Cardiac fibroblast (primary cell): ENCODE measurements around the gene TMEM9.

Experiments used
- DNase-seq, 2 donors: peaks; one replicate each; pipeline versions ENCODE4 v3.0.0 to v3.0.0-alpha.2; 2010; ENCODE audit warnings: low read depth in 2 of 2
- H3K4me3 ChIP-seq, 2 donors: replicated peaks in 1 of 2; 1 replicate in 1 of 2; 2 replicates in 1 of 2; pipeline ENCODE4 v1.5.1; 2011; ENCODE audit warnings: low read depth in 2 of 2, low read length in 2 of 2, mild to moderate bottlenecking in 2 of 2, moderate library complexity in 1 of 2
- TF ChIP-seq, protein P1 (sequence below): IDR thresholded peaks from one replicate; pipeline ENCODE4 v1.5.1; 2011; ENCODE audit warnings: low read depth, mild to moderate bottlenecking, low read length, inconsistent platforms

TMEM9 gene

DNA sequence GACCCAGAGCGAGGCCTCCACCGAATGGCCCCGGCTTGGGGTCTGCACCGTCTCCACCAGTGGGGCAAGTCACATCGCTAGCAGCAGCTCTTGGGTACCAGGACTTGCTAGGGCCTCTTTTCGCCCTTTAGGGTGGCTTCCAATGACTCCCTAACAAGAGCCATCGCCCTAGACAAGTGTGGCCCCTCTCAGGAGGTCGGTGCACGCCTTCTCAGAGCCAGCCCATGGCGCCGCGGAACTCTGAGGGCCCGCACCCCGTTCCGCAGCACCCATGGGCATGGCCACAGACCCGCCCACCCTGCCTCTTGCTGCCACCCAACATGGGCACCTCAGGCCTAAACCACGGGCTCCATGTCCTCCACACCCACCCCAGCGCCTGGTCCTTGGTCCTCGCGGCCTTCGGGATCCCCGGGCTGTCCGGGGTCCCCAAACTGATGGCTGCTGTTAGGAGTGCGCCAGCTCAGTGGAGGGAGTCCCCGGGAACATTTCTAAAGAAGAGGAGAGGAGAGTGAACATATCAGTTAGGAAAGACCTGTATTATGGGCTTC lies 38.8 kb downstream of the TMEM9 start:
- TF ChIP-seq, protein P1, sequence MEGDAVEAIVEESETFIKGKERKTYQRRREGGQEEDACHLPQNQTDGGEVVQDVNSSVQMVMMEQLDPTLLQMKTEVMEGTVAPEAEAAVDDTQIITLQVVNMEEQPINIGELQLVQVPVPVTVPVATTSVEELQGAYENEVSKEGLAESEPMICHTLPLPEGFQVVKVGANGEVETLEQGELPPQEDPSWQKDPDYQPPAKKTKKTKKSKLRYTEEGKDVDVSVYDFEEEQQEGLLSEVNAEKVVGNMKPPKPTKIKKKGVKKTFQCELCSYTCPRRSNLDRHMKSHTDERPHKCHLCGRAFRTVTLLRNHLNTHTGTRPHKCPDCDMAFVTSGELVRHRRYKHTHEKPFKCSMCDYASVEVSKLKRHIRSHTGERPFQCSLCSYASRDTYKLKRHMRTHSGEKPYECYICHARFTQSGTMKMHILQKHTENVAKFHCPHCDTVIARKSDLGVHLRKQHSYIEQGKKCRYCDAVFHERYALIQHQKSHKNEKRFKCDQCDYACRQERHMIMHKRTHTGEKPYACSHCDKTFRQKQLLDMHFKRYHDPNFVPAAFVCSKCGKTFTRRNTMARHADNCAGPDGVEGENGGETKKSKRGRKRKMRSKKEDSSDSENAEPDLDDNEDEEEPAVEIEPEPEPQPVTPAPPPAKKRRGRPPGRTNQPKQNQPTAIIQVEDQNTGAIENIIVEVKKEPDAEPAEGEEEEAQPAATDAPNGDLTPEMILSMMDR = no peak
- DNase-seq = no peak
- no peak overlapping the region for H3K4me3 ChIP-seq

DNA sequence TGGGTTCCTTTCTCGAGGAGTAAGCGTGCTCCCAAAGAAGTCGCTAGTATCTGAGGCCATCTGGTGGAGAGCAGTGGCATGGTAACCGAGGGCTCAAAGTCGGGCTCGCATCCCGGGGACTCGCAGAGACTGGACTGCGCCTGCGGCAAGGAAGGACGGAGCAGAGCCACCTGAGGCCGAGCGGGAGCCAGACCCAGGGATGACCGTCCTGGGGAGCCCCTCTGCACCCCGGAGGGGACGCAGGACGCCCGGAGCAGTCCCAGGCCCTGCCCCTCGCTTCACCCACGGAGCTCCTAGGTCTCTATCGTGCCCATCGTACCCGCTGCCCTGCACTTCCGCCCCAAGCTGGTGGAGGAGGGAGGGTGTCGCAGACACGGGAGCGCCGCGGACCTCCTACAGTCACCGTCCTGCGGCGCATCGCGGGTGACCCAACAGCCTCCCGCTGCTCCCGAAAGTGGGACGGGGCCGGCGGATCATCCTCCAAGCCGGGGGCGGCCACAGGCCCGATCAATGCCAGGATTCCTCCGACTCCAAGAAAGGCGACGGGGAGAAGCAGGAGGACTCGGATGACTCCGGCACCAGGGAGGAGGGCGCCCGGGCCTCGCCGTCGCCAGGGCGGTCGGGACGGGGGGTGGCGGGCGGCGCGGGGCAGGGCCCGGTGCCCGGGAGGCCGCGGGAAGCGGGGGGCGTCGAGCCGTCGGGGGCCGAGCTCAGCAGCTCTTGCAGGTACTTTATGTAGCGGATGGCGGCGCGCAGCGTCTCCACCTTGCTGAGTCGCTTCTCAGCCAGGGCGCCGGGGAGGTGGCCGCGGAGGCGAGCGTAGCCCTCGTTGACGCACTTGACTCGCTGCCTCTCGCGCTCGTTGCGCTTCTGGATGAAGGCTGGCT lies 39.8 kb downstream of the TMEM9 start:
- DNase-seq = peak; percentile 88 to 93
- peak overlapping the region; percentile 46 to 62 for H3K4me3 ChIP-seq
- TF ChIP-seq, protein P1 = peak; percentile 89

DNA sequence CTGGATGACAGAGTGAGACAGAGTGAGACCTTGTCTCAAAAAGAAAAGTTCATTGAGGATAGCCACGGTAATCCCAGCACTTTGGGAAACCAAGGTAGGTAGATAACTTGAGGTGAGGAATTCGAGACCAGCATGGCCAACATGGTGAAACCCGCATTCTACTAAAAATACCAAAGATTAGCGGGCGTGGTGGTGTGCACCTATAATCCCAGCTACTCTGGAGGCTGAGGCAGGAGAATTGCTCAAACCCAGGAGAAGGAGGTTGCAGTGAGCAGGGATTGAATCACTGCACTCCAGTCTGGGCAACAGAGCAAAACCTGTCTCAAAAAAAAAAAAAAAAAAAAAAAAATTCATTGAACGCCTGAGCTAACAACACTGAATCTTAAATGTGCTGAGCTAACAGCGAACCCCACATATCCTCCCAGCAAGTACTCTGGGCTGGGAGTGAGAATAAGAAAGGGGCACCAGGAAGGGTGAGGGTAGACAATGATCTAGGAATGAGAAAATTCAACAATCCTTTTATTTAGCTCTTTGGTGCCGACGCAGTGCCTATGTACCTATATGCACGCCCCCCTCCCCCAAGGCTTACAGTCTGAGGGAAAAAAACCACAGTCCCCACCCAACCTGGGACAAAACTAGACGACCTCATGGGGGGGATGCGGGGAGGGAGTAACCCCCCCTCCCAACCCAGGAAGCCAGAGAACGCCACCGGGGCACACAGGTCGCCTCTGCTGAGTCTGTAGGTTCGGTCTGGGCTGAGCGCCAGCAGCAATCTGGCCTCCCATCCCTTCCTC lies 40.6 kb downstream of the TMEM9 start:
- TF ChIP-seq, protein P1 = no peak
- H3K4me3 ChIP-seq = no peak overlapping the region
- no peak for DNase-seq

DNA sequence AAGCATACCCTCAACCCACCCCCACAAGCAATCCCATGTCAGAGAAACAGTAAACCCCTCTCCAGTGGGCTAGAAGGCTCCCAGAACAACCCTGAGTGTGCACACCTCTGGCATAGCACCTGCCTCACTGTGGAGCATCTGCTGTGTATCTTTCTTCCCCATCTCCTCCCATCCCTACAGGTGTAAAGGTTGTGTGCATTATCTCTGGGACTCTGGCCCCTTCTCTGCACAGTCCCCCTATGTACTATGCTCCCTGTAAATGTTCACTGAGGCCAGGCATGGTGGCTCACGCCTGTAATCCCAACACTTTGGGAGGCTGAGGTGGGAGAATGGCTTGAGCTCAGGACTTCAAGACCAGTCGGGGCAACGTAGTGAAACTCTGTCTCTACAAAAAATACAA lies 41.3 kb downstream of the TMEM9 start:
- no peak overlapping the region for H3K4me3 ChIP-seq
- DNase-seq = no peak
- TF ChIP-seq, protein P1 = no peak

DNA sequence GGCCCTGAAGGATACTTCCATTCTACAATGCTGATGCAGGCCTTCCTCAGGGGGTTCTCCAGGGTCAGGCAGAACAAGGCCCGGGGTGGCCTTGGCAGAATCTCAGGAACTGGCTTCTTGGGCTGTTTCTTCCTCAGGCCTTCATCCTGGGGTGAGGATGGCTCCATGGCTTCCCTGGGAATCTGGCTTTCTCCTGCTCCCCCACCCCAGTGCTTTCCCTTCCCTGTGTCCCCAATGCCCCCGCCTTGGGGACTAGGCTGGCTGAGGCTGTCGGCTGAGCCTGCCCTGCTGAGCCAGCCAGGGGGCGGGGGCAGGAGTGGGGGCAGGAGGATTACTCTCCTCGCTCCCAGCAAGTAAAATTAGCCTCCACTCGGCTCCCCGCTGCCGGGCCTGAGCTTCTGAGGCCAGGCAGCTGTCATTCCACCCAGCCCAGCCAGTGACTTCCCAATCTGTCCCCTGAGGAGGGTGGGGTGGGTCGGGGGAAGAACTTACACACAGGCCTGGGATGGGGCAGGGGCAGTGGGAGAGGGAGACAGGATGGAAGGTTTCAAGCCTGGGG lies 42.0 kb downstream of the TMEM9 start, which contains the start of gene CACNA1S:
TSS of gene CACNA1S (minus strand) at position 254 of the 559 bp plus-strand sequence. CDS start at position 167, 87 bp downstream.
- DNase-seq = no peak
- H3K4me3 ChIP-seq = no peak within 1 kb of the TSS
- TF ChIP-seq, protein P1 = no peak

GRCh38 chr1:201111672-201112071 lies 42.6 kb downstream of the TMEM9 start:
- no peak overlapping the region for H3K4me3 ChIP-seq
- TF ChIP-seq, protein P1 = no peak
- no peak for DNase-seq
